HEK293 (cell line): Measurements from ENCODE around the gene POLR3C.
"Not testable (repeated sequence)": the region's sequence is repeated elsewhere in the genome, so short reads cannot be mapped to it uniquely, and the experiment has no call there.

Experiments
- OVOL3 ChIP-seq: fragments of 450-650 bp; formaldehyde crosslinking; IDR thresholded peaks from 2 replicates; pipeline ENCODE4 v1.5.1; 2016; ENCODE audit warnings: missing biosample characterization, missing genetic modification characterization
- ZBTB17 ChIP-seq: fragments of 450-650 bp; formaldehyde crosslinking; IDR thresholded peaks from 2 replicates; pipeline ENCODE4 v1.5.1; 2016; ENCODE audit warnings: missing biosample characterization, missing genetic modification characterization
- ZNF19 ChIP-seq: fragments of 450-650 bp; formaldehyde crosslinking; IDR thresholded peaks from 2 replicates; pipeline ENCODE4; 2016; ENCODE audit warnings: missing biosample characterization, missing genetic modification characterization, low read depth
- ZNF560 ChIP-seq: fragments of 450-650 bp; formaldehyde crosslinking; IDR thresholded peaks from 2 replicates; pipeline ENCODE4 v1.5.1; 2017; ENCODE audit warnings: missing biosample characterization, missing genetic modification characterization, borderline replicate concordance
- ZNF561 ChIP-seq: fragments of 450-650 bp; IDR thresholded peaks from 2 replicates; pipeline ENCODE4 v1.5.1; 2018; ENCODE audit warnings: missing biosample characterization, missing genetic modification characterization, borderline replicate concordance
- TF ChIP-seq, protein P1 (sequence below): fragments of 450-650 bp; formaldehyde crosslinking; IDR thresholded peaks from 2 replicates; pipeline ENCODE4 v1.5.1; 2016; ENCODE audit warnings: missing biosample characterization, missing genetic modification characterization
- TF ChIP-seq, protein P2 (sequence below): fragments of 450-650 bp; formaldehyde crosslinking; IDR thresholded peaks from 2 replicates; pipeline ENCODE4 v1.5.1; 2016; ENCODE audit warnings: missing biosample characterization, missing genetic modification characterization, low read depth
- TF ChIP-seq, protein P3 (sequence below): fragments of 450-650 bp; formaldehyde crosslinking; optimal IDR thresholded peaks from 2 replicates; pipeline ENCODE3; 2016; ENCODE audit warnings: missing biosample characterization, mild to moderate bottlenecking, missing genetic modification characterization
- TF ChIP-seq, protein P4 (sequence below): fragments of 450-650 bp; formaldehyde crosslinking; IDR thresholded peaks from 2 replicates; pipeline ENCODE4 v1.5.1; 2016; ENCODE audit warnings: missing biosample characterization, missing genetic modification characterization, borderline replicate concordance
- TF ChIP-seq, protein P5 (sequence below): fragments of 450-650 bp; formaldehyde crosslinking; IDR thresholded peaks from 2 replicates; pipeline ENCODE4 v1.5.1; 2016; ENCODE audit warnings: missing biosample characterization, missing genetic modification characterization
- TF ChIP-seq, protein P6 (sequence below): fragments of 450-650 bp; formaldehyde crosslinking; IDR thresholded peaks from 2 replicates; pipeline ENCODE4 v1.5.1; 2016; ENCODE audit warnings: missing biosample characterization, missing genetic modification characterization
- TF ChIP-seq, protein P7 (sequence below): fragments of 450-650 bp; formaldehyde crosslinking; IDR thresholded peaks from 2 replicates; pipeline ENCODE4 v1.5.1; 2016; ENCODE audit warnings: missing biosample characterization, missing genetic modification characterization

DNA sequence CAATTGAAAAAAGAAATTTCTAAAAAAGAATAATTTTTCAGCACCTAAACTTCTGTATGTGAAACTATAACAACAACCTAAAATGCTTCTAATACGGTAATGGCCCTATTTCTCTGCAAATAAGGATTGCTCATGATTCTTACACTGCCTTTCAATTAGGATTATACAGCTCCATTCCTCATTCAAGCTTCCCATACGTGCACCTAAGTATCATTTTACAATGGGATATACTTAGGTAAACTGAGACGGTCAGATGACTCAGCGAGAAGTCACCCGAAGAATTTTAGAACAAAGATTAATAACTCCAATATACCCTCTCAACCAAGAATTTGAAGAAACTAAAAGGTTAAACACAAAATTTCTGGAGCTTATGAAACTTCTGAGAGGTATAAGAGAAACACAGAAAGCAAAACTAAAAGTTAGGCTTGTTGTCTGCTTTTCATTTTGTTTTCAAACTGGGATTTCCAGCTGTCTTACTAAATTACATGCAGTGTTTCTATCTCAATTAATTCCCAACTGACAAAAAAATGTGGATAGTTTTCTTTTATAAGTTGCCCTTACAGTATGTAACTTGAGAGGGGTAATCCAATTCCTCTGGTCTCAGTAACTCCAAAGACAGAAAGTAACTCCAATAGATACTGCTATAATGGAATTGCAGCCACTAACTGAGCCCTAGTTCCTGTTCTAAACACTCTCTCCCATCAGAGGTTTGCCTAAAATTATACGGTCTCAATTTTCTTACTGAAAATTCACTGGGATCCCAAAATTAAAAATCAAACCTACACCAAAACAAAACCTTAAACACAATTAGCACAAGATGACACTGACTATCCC lies 10.8 kb upstream of the POLR3C start:
- not testable (repeated sequence) for TF ChIP-seq ZBTB17 (tag by site-specific recombination); ZNF561; OVOL3 (tag by site-specific recombination); ZNF19 (tag by site-specific recombination); ZNF560 (tag by site-specific recombination)
- TF ChIP-seq, protein P1, sequence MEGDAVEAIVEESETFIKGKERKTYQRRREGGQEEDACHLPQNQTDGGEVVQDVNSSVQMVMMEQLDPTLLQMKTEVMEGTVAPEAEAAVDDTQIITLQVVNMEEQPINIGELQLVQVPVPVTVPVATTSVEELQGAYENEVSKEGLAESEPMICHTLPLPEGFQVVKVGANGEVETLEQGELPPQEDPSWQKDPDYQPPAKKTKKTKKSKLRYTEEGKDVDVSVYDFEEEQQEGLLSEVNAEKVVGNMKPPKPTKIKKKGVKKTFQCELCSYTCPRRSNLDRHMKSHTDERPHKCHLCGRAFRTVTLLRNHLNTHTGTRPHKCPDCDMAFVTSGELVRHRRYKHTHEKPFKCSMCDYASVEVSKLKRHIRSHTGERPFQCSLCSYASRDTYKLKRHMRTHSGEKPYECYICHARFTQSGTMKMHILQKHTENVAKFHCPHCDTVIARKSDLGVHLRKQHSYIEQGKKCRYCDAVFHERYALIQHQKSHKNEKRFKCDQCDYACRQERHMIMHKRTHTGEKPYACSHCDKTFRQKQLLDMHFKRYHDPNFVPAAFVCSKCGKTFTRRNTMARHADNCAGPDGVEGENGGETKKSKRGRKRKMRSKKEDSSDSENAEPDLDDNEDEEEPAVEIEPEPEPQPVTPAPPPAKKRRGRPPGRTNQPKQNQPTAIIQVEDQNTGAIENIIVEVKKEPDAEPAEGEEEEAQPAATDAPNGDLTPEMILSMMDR (tag by site-specific recombination): not testable (repeated sequence)
- TF ChIP-seq, protein P2, sequence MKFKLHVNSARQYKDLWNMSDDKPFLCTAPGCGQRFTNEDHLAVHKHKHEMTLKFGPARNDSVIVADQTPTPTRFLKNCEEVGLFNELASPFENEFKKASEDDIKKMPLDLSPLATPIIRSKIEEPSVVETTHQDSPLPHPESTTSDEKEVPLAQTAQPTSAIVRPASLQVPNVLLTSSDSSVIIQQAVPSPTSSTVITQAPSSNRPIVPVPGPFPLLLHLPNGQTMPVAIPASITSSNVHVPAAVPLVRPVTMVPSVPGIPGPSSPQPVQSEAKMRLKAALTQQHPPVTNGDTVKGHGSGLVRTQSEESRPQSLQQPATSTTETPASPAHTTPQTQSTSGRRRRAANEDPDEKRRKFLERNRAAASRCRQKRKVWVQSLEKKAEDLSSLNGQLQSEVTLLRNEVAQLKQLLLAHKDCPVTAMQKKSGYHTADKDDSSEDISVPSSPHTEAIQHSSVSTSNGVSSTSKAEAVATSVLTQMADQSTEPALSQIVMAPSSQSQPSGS: not testable (repeated sequence)
- TF ChIP-seq, protein P3, sequence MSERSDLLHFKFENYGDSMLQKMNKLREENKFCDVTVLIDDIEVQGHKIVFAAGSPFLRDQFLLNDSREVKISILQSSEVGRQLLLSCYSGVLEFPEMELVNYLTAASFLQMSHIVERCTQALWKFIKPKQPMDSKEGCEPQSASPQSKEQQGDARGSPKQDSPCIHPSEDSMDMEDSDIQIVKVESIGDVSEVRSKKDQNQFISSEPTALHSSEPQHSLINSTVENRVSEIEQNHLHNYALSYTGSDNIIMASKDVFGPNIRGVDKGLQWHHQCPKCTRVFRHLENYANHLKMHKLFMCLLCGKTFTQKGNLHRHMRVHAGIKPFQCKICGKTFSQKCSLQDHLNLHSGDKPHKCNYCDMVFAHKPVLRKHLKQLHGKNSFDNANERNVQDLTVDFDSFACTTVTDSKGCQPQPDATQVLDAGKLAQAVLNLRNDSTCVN (tag by site-specific recombination): not testable (repeated sequence)
- TF ChIP-seq, protein P4, sequence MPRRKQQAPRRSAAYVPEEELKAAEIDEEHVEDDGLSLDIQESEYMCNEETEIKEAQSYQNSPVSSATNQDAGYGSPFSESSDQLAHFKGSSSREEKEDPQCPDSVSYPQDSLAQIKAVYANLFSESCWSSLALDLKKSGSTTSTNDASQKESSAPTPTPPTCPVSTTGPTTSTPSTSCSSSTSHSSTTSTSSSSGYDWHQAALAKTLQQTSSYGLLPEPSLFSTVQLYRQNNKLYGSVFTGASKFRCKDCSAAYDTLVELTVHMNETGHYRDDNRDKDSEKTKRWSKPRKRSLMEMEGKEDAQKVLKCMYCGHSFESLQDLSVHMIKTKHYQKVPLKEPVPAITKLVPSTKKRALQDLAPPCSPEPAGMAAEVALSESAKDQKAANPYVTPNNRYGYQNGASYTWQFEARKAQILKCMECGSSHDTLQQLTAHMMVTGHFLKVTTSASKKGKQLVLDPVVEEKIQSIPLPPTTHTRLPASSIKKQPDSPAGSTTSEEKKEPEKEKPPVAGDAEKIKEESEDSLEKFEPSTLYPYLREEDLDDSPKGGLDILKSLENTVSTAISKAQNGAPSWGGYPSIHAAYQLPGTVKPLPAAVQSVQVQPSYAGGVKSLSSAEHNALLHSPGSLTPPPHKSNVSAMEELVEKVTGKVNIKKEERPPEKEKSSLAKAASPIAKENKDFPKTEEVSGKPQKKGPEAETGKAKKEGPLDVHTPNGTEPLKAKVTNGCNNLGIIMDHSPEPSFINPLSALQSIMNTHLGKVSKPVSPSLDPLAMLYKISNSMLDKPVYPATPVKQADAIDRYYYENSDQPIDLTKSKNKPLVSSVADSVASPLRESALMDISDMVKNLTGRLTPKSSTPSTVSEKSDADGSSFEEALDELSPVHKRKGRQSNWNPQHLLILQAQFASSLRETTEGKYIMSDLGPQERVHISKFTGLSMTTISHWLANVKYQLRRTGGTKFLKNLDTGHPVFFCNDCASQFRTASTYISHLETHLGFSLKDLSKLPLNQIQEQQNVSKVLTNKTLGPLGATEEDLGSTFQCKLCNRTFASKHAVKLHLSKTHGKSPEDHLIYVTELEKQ: not testable (repeated sequence)
- TF ChIP-seq, protein P5, sequence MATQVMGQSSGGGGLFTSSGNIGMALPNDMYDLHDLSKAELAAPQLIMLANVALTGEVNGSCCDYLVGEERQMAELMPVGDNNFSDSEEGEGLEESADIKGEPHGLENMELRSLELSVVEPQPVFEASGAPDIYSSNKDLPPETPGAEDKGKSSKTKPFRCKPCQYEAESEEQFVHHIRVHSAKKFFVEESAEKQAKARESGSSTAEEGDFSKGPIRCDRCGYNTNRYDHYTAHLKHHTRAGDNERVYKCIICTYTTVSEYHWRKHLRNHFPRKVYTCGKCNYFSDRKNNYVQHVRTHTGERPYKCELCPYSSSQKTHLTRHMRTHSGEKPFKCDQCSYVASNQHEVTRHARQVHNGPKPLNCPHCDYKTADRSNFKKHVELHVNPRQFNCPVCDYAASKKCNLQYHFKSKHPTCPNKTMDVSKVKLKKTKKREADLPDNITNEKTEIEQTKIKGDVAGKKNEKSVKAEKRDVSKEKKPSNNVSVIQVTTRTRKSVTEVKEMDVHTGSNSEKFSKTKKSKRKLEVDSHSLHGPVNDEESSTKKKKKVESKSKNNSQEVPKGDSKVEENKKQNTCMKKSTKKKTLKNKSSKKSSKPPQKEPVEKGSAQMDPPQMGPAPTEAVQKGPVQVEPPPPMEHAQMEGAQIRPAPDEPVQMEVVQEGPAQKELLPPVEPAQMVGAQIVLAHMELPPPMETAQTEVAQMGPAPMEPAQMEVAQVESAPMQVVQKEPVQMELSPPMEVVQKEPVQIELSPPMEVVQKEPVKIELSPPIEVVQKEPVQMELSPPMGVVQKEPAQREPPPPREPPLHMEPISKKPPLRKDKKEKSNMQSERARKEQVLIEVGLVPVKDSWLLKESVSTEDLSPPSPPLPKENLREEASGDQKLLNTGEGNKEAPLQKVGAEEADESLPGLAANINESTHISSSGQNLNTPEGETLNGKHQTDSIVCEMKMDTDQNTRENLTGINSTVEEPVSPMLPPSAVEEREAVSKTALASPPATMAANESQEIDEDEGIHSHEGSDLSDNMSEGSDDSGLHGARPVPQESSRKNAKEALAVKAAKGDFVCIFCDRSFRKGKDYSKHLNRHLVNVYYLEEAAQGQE (tag by site-specific recombination): not testable (repeated sequence)
- TF ChIP-seq, protein P6, sequence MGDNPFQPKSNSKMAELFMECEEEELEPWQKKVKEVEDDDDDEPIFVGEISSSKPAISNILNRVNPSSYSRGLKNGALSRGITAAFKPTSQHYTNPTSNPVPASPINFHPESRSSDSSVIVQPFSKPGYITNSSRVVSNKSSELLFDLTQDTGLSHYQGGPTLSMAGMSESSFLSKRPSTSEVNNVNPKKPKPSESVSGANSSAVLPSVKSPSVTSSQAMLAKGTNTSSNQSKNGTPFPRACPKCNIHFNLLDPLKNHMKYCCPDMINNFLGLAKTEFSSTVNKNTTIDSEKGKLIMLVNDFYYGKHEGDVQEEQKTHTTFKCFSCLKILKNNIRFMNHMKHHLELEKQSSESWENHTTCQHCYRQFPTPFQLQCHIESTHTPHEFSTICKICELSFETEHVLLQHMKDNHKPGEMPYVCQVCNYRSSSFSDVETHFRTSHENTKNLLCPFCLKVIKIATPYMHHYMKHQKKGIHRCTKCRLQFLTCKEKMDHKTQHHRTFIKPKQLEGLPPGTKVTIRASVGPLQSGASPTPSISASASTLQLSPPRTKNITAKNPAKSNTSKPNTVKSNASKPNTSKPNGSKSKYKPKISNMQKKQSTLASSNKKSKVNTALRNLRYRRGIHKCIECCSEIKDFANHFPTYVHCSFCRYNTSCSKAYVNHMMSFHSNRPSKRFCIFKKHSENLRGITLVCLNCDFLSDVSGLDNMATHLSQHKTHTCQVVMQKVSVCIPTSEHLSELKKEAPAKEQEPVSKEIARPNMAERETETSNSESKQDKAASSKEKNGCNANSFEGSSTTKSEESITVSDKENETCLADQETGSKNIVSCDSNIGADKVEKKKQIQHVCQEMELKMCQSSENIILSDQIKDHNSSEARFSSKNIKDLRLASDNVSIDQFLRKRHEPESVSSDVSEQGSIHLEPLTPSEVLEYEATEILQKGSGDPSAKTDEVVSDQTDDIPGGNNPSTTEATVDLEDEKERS (tag by site-specific recombination): not testable (repeated sequence)
- TF ChIP-seq, protein P7, sequence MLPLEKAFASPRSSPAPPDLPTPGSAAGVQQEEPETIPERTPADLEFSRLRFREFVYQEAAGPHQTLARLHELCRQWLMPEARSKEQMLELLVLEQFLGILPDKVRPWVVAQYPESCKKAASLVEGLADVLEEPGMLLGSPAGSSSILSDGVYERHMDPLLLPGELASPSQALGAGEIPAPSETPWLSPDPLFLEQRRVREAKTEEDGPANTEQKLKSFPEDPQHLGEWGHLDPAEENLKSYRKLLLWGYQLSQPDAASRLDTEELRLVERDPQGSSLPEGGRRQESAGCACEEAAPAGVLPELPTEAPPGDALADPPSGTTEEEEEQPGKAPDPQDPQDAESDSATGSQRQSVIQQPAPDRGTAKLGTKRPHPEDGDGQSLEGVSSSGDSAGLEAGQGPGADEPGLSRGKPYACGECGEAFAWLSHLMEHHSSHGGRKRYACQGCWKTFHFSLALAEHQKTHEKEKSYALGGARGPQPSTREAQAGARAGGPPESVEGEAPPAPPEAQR (tag by site-specific recombination): not testable (repeated sequence)
